Smooth muscle cell (in vitro differentiated cells): ENCODE data around the gene ZBTB7B. TPM values are rescaled to one million over a fixed set of nuclear protein-coding genes. Genes with fewer than 3 reads are reported as not detected.

Experiments
- DNase-seq: peaks from one replicate; lab custom pipeline; 2025; ENCODE audit not compliant: unreplicated experiment; lab: John Stamatoyannopoulos, UW
- H2AFZ ChIP-seq: fragments of 200-600 bp; sonication (generic); 2 replicates; pipeline ENCODE4 v1.6.0; 2016; ENCODE audit warnings: antibody characterized with exemption, low read depth, mild to moderate bottlenecking
- H3F3A ChIP-seq: fragments of 200-600 bp; sonication (generic); 2 replicates; pipeline ENCODE4 v1.6.0; 2017; ENCODE audit warnings: antibody characterized with exemption, low read depth
- H3K27ac ChIP-seq: fragments of 200-600 bp; sonication (generic); 2 replicates; pipeline ENCODE4 v1.5.1; 2016; ENCODE audit warnings: low read depth, mild to moderate bottlenecking
- H3K27me3 ChIP-seq: fragments of 200-600 bp; sonication (generic); 2 replicates; pipeline ENCODE4 v1.6.1; 2016; ENCODE audit warnings: low read depth, mild to moderate bottlenecking
- H3K36me3 ChIP-seq: fragments of 200-600 bp; sonication (generic); 2 replicates; pipeline ENCODE4 v1.5.1; 2016; ENCODE audit warnings: low read depth
- H3K4me1 ChIP-seq: fragments of 200-600 bp; sonication (generic); 2 replicates; pipeline ENCODE4 v1.5.1; 2016; ENCODE audit warnings: low read depth
- H3K4me2 ChIP-seq: fragments of 200-600 bp; sonication (generic); 2 replicates; pipeline ENCODE4 v1.6.0; 2016; ENCODE audit warnings: mild to moderate bottlenecking
- H3K4me3 ChIP-seq: fragments of 200-600 bp; sonication (generic); 2 replicates; pipeline ENCODE4 v1.5.1; 2016; ENCODE audit warnings: mild to moderate bottlenecking
- H3K79me2 ChIP-seq: fragments of 200-600 bp; sonication (generic); 2 replicates; pipeline ENCODE4 v1.6.0; 2016; ENCODE audit warnings: low read depth, mild to moderate bottlenecking
- H3K9ac ChIP-seq: fragments of 200-600 bp; sonication (generic); 2 replicates; pipeline ENCODE4 v1.6.0; 2016; ENCODE audit warnings: low read depth
- H3K9me3 ChIP-seq: fragments of 200-600 bp; sonication (generic); replicated peaks from 2 replicates; pipeline ENCODE4 v1.5.1; 2016; ENCODE audit warnings: low read depth
- H4K20me1 ChIP-seq: fragments of 200-600 bp; sonication (generic); 2 replicates; pipeline ENCODE4 v1.6.0; 2016; ENCODE audit warnings: low read depth
- WGBS: methylation state at CpG from one replicate; pipeline ENCODE4 v1.1.7; 2016; ENCODE audit warnings: low lambda C conversion rate; 5-methylcytosine and 5-hydroxymethylcytosine counted together
- polyA plus RNA-seq: library from polyadenylated mRNA; unstranded; fragments of >200 nt; fragmentation: Nextera tagmentation; extraction: Ambion mirVana; gene quantifications from 2 replicates; pipeline ENCODE4 v1.2.1, GENCODE V29; 2016
- total RNA-seq: library from RNA; depleted of rRNA; stranded (reverse); fragments of >200 nt; gene quantifications from 2 replicates; pipeline ENCODE4 v1.2.3, GENCODE V29; 2014
- TF ChIP-seq, protein P1 (sequence below): fragments of 200-600 bp; sonication (generic); IDR thresholded peaks from 2 replicates; pipeline ENCODE4 v1.5.1; 2017; ENCODE audit warnings: borderline replicate concordance, mild to moderate bottlenecking, antibody characterized with exemption; ENCODE audit not compliant: insufficient read depth, poor library complexity, severe bottlenecking

The ZBTB7B gene
- total and polyA plus RNA-seq, 2 experiments from 2014 or later = 7.5 to 15.5 TPM

DNA sequence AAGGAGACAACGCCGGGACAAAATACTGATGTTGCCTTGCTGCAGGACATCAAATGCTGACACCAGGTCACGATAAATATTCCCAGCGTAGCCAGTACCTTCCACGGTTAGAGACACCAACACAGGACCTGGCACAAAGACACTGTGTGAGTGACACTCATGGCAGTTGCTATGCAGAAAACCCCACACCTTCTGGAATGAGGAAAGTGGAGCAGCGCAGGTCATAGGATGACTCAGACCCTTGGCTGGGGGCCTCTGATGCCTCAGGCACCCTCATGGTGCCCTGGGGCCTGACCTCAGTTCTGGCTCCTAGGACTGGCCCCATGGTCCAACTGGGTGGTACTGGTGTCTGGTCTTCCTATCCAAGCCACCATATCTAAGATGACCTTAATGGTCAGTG lies 24.0 kb downstream of the ZBTB7B start:
- H2AFZ ChIP-seq = no peak overlapping the region
- H3K4me3 ChIP-seq = no peak overlapping the region
- H3K27ac ChIP-seq = no peak overlapping the region
- no peaks in the 10 kb centered on the region for H4K20me1 ChIP-seq
- no peaks in the 10 kb centered on the region for H3K79me2 ChIP-seq
- H3K9me3 ChIP-seq = no peaks in the 10 kb centered on the region
- H3F3A ChIP-seq = no peaks in the 10 kb centered on the region
- no peak for DNase-seq
- H3K36me3 ChIP-seq = no peaks in the 10 kb centered on the region
- H3K4me2 ChIP-seq = no peak overlapping the region
- H3K9ac ChIP-seq = no peak overlapping the region
- H3K27me3 ChIP-seq = no peaks in the 10 kb centered on the region
- 89% methylated on average over 6 of the region's 6 CpGs for WGBS
- TF ChIP-seq, protein P1, sequence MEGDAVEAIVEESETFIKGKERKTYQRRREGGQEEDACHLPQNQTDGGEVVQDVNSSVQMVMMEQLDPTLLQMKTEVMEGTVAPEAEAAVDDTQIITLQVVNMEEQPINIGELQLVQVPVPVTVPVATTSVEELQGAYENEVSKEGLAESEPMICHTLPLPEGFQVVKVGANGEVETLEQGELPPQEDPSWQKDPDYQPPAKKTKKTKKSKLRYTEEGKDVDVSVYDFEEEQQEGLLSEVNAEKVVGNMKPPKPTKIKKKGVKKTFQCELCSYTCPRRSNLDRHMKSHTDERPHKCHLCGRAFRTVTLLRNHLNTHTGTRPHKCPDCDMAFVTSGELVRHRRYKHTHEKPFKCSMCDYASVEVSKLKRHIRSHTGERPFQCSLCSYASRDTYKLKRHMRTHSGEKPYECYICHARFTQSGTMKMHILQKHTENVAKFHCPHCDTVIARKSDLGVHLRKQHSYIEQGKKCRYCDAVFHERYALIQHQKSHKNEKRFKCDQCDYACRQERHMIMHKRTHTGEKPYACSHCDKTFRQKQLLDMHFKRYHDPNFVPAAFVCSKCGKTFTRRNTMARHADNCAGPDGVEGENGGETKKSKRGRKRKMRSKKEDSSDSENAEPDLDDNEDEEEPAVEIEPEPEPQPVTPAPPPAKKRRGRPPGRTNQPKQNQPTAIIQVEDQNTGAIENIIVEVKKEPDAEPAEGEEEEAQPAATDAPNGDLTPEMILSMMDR = no peak
- no peaks in the 10 kb centered on the region for H3K4me1 ChIP-seq

DNA sequence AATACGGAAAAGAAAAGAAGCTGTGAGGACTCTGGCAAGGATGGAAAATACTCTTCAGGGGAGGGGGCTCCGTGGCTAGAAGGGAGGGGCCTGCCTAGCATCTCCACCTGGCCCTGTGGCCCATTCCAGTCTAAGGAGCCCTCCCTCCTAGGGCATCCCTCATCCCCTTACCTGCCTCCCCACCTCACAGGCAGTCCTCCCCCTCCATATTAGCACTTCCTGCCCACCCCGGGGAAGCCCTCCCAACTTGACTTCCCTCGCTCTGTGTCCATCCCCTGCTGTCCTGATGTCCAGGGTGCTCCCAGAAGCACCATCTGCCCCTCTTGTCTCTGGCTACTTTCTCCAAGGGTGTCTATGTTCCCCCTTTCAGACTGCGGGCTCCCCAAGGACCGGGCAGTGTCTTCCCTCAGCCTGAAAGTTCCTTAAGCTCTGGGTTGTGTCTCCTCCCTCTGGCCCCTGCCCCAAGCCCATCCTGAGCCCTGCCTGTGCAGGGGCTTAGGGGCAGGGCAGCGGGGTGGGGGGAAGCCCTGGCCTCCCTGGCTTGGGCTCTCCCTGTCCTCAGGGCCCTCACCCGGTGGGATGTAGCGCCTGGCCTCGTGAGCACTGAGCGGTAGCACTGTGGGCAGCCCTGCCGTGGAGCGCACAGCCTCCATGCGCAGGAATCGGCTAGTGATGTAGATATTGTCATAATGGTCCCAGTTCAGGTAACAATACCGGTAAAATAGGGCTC lies 27.1 kb downstream of the ZBTB7B start:
- Histone ChIP-seq H3K36me3 (no peaks in the 10 kb centered on the region), H3K4me3 (no peak overlapping the region), H3F3A (no peaks in the 10 kb centered on the region), H3K9ac (no peak overlapping the region), H4K20me1 (no peaks in the 10 kb centered on the region), H3K9me3 (no peaks in the 10 kb centered on the region), H3K4me1 (no peaks in the 10 kb centered on the region), H3K79me2 (no peaks in the 10 kb centered on the region), H3K27me3 (no peaks in the 10 kb centered on the region), H3K4me2 (no peak overlapping the region), H2AFZ (no peak overlapping the region), H3K27ac (no peak overlapping the region)
- no peak for DNase-seq
- TF ChIP-seq, protein P1 = no peak
- 81% methylated on average over 15 of the region's 16 CpGs for WGBS

DNA sequence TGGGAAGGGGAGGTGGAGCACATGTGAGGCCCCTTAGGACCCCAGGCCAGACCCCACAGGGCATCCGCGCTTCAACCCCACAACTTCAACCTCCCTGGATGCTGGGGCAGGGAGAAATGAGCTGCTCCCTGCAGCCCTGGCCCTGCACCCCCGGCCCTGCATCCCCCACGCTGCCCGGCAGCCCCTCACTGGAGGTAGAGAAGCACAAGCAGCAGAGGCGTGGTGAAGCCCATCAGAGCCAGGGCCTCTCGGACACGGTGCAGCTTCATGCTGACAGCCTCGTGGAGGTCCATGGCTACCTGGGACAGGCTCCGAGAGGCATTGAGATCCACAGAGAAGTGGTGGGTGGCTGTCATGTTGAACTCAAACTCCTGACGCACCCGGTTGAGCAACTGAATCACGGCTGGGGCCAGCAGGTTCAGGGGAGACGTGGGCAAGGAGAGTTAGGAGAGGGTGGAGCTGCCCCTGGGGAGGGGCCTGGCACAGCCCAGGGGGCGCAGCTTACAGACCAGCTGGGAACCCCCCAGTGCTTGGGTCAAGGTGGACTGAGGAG lies 27.7 kb downstream of the ZBTB7B start:
- Histone ChIP-seq H3K36me3 (no peaks in the 10 kb centered on the region), H3K4me3 (no peak overlapping the region), H3K79me2 (no peaks in the 10 kb centered on the region)

More for the DNA sequence above, 27.7 kb downstream of the ZBTB7B start:
- TF ChIP-seq, protein P1 = no peak
- H3K9me3 ChIP-seq = no peaks in the 10 kb centered on the region
- H3K27ac ChIP-seq = no peak overlapping the region
- H3K27me3 ChIP-seq = no peaks in the 10 kb centered on the region
- no peak overlapping the region for H3K9ac ChIP-seq
- H3F3A ChIP-seq = no peaks in the 10 kb centered on the region
- H3K4me1 ChIP-seq = no peaks in the 10 kb centered on the region
- H2AFZ ChIP-seq = no peak overlapping the region
- no peak overlapping the region for H3K4me2 ChIP-seq
- DNase-seq = no peak
- 93% methylated on average over 14 of the region's 15 CpGs for WGBS
- no peaks in the 10 kb centered on the region for H4K20me1 ChIP-seq
